HCT116 (cell line): ENCODE measurements around the gene ANAPC1.
"Not testable (repeated sequence)": the region's sequence is repeated elsewhere in the genome, so short reads cannot be mapped to it uniquely, and the experiment has no call there.

Source experiments
- POLR2AphosphoS5 ChIP-seq: IDR thresholded peaks from 2 replicates; pipeline ENCODE4 v1.6.1; 2011; ENCODE audit warnings: mild to moderate bottlenecking, low read depth, low read length, moderate library complexity
- TF ChIP-seq, protein P1 (sequence below), 3 experiments: fragments of 200-600 bp in 1 of 3; sonication (generic) in 1 of 3; IDR thresholded peaks in 2 of 3; conservative IDR thresholded peaks in 1 of 3; 2 replicates each; pipeline ENCODE4 v1.5.1; 2012 to 2017; ENCODE audit warnings: low read depth in 2 of 3, low read length in 2 of 3, antibody characterized with exemption in 1 of 3, borderline replicate concordance in 1 of 3, control low read depth in 1 of 3, mild to moderate bottlenecking in 1 of 3, mixed read lengths in 1 of 3, mixed run types in 1 of 3, moderate library complexity in 1 of 3; ENCODE audit not compliant: insufficient read depth in 1 of 3

DNA sequence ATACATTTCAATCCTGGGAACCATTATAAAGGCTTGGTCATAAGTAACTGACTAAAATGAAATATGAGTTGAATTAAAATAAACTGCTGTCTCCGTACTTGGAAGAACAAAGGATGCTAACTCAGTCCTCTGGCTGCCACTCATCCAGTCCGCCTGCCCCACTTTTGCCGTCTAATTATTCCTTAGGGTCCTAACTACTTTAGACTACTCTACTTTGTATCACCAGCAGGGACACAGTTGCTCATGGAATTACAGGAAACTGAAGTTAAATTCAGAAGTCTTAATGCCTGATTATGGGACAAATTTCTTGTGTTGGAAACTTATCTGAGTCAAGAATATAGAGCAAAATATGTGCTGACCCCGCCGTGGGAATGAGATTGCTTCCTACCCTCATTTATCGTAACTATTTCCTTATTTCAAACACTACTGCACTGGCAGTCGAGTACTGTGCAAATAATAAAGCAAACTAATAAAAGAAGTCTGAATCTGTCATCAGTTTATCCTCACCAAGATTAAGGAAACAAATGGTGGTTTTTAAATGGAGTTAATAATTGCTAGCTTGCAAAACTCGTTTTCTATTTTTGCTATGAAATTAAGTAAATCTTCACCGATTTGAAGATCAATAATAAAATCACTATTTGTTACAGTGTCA is 102.4 kb downstream of the ANAPC1 start:
- TF ChIP-seq POLR2AphosphoS5, result not testable (repeated sequence)
- TF ChIP-seq, protein P1, sequence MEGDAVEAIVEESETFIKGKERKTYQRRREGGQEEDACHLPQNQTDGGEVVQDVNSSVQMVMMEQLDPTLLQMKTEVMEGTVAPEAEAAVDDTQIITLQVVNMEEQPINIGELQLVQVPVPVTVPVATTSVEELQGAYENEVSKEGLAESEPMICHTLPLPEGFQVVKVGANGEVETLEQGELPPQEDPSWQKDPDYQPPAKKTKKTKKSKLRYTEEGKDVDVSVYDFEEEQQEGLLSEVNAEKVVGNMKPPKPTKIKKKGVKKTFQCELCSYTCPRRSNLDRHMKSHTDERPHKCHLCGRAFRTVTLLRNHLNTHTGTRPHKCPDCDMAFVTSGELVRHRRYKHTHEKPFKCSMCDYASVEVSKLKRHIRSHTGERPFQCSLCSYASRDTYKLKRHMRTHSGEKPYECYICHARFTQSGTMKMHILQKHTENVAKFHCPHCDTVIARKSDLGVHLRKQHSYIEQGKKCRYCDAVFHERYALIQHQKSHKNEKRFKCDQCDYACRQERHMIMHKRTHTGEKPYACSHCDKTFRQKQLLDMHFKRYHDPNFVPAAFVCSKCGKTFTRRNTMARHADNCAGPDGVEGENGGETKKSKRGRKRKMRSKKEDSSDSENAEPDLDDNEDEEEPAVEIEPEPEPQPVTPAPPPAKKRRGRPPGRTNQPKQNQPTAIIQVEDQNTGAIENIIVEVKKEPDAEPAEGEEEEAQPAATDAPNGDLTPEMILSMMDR (IDR thresholded peaks at IDR 0.05 in 2 of 3, conservative IDR thresholded peaks at IDR 0.05 in 1 of 3; ENCODE audit: borderline replicate concordance in 1 of 3, insufficient read depth in 1 of 3, low read depth in 2 of 3, low read length in 2 of 3), result not testable (repeated sequence)
